Right lobe of liver (tissue), 6 donors: Measurements from ENCODE around the gene SALL3. TPM values are rescaled to one million over a fixed set of nuclear protein-coding genes. Genes with fewer than 3 reads are reported as not detected.

Experiments
- ATAC-seq, 4 donors: fragments of 200-7000 bp; cut with Tn5 transposase; one replicate each; pipeline ENCODE4 v1.9.1; 2020; ENCODE audit warnings: mild to moderate bottlenecking in 4 of 4, moderate library complexity in 4 of 4
- DNase-seq, 3 donors: peaks; one replicate each; pipeline ENCODE4 v3.0.0-alpha.2; 2020
- H3K27ac ChIP-seq, 3 donors: fragments of 200-600 bp; one replicate each; pipeline ENCODE4 v1.8.0; 2022
- H3K27me3 ChIP-seq, 2 donors: fragments of 200-600 bp; one replicate each; pipeline ENCODE4 v1.8.0; 2022
- H3K36me3 ChIP-seq, 4 donors: fragments of 200-600 bp; sonication (generic) in 1 of 4; one replicate each; pipeline versions ENCODE4 v1.5.1 to v1.8.0; 2017 to 2022; ENCODE audit warnings: control low read depth in 1 of 4
- H3K4me1 ChIP-seq, 4 donors: fragments of 200-600 bp; sonication (generic) in 1 of 4; one replicate each; pipeline versions ENCODE4 v1.5.1 to v1.8.0; 2017 to 2022; ENCODE audit warnings: control low read depth in 1 of 4
- H3K4me3 ChIP-seq, 3 donors: fragments of 200-600 bp; one replicate each; pipeline ENCODE4 v1.8.0; 2022
- H3K9me3 ChIP-seq, 4 donors: fragments of 200-600 bp; sonication (generic) in 1 of 4; one replicate each; pipeline versions ENCODE4 v1.5.1 to v1.8.0; 2017 to 2022; ENCODE audit warnings: control low read depth in 1 of 4
- CTCF ChIP-seq, 4 donors: fragments of 200-600 bp in 3 of 4; fragments of 450-650 bp in 1 of 4; IDR thresholded peaks; one replicate each; pipeline versions ENCODE4 v1.5.1 to v1.8.0; 2016 to 2022; ENCODE audit warnings: antibody characterized with exemption in 4 of 4, mild to moderate bottlenecking in 2 of 4
- POLR2A ChIP-seq: fragments of 450-650 bp; IDR thresholded peaks from one replicate; pipeline ENCODE4 v1.6.1; 2017; ENCODE audit warnings: antibody characterized with exemption, mild to moderate bottlenecking
- WGBS: methylation state at CpG from one replicate; pipeline ENCODE4 v1.1.6; 2018; ENCODE audit warnings: low coverage, low lambda C conversion rate; ENCODE audit not compliant: insufficient coverage; ENCODE audit errors: missing lambda C conversion rate; 5-methylcytosine and 5-hydroxymethylcytosine counted together
- intact Hi-C, 2 donors: fragments of 100-400 bp; cut with DNase I; formaldehyde crosslinking; loops; one replicate each; pipeline versions ENCODE4 v1.11.2 to v1.14.1; 2022
- total RNA-seq, 6 experiments: library from RNA; depleted of rRNA in 2 of 6; stranded (reverse); fragments of >200 nt in 2 of 6; fragmentation: NEBNext Ultra II Directional in 3 of 6; extraction: Animal tissue kit (Norgen Biotek cat#: 25700) in 3 of 6; gene quantifications; one replicate each; pipeline versions ENCODE4 v1.1.0 to v1.2.4, GENCODE V29; 2016 to 2023
- donor health status: DM: no; HTN: yes; CAD: no.
- donor health status: DM: no; HTN: no; CAD: no.
- donor health status: DM: no; HTN: no; CAD: no.
- donor health status: DM: no; HTN: yes; CAD: no.
- donor health status: DM: no; HTN: yes; CAD: no.

SALL3 gene
- total RNA-seq, 6 experiments from 2014 or later = not detected

DNA sequence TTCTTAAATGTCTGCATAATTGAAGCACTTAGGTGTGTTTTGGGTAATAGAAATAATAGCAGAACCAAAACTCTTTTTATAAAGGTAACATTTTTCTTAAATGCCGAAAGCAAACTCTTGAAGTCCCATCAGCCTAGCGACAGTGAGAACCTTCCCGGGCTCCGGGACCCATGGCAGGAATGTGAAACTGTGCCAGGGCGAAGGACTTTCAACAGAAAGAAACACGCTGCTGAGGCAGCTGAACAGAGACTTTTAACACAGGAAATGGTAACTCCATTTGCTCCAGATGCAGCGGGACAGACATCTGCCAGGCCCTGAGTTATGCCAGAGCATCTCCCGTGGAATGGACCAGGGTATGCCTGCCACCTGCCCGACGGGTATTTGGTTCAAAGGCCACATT lies 34.3 kb downstream of the SALL3 start:
- 84% methylated on average over 7 of the region's 10 CpGs for WGBS
- H3K36me3 ChIP-seq = no peaks in the 10 kb centered on the region
- no peaks in the 10 kb centered on the region for H3K9me3 ChIP-seq
- no peak overlapping the region for H3K27ac ChIP-seq
- TF ChIP-seq POLR2A (no peak), CTCF (IDR thresholded peaks at IDR 0.05) (no peak)
- H3K27me3 ChIP-seq = no peaks in the 10 kb centered on the region
- no peak overlapping the region for H3K4me3 ChIP-seq
- ATAC-seq (no peak), DNase-seq (no peak)
- intact Hi-C loops = no loop called here
- H3K4me1 ChIP-seq = no peaks in the 10 kb centered on the region

- Histone ChIP-seq H3K9me3 (no peaks in the 10 kb centered on the region), H3K4me3 (no peak overlapping the region), H3K36me3 (no peaks in the 10 kb centered on the region), H3K4me1 (no peaks in the 10 kb centered on the region), H3K27me3 (no peaks in the 10 kb centered on the region), H3K27ac (no peak overlapping the region)
- ATAC-seq (peak in 1 of 4 donors; percentile 26), DNase-seq (no peak)
- TF ChIP-seq CTCF (IDR thresholded peaks at IDR 0.05) (no peak), POLR2A (no peak)
- 84% methylated on average over 4 of the region's 12 CpGs for WGBS
- intact Hi-C loops = no loop called here
Measured at GRCh38 chr18:79018911-79019310, 39.3 kb downstream of the SALL3 start.

- H3K36me3 ChIP-seq = no peaks in the 10 kb centered on the region
- H3K4me1 ChIP-seq = no peaks in the 10 kb centered on the region
- no peaks in the 10 kb centered on the region for H3K27me3 ChIP-seq
- TF ChIP-seq POLR2A (no peak), CTCF (IDR thresholded peaks at IDR 0.05) (no peak)
- intact Hi-C loops = no loop called here
- H3K4me3 ChIP-seq = no peak overlapping the region
- whole genome bisulfite sequencing = 70% methylated on average over 7 of the region's 7 CpGs
- no peak for DNase-seq
- no peak overlapping the region for H3K27ac ChIP-seq
- no peaks in the 10 kb centered on the region for H3K9me3 ChIP-seq
- ATAC-seq = no peak
Measured at GRCh38 chr18:79019881-79020280, 40.3 kb downstream of the SALL3 start.

GRCh38 chr18:79022603-79023002 lies 43.0 kb downstream of the SALL3 start:
- 91% methylated on average over 14 of the region's 25 CpGs for WGBS
- Histone ChIP-seq H3K27ac (no peak overlapping the region), H3K9me3 (no peaks in the 10 kb centered on the region), H3K27me3 (no peaks in the 10 kb centered on the region), H3K4me1 (no peaks in the 10 kb centered on the region), H3K4me3 (no peak overlapping the region), H3K36me3 (no peaks in the 10 kb centered on the region)
- TF ChIP-seq POLR2A (no peak), CTCF (IDR thresholded peaks at IDR 0.05) (no peak)
- intact Hi-C loops = no loop called here
- DNase-seq = no peak
- no peak for ATAC-seq

GRCh38 chr18:79026491-79026890 lies 46.9 kb downstream of the SALL3 start:
- no peak for DNase-seq
- H3K9me3 ChIP-seq = no peaks in the 10 kb centered on the region
- H3K27me3 ChIP-seq = no peaks in the 10 kb centered on the region
- H3K4me1 ChIP-seq = no peaks in the 10 kb centered on the region
- no peaks in the 10 kb centered on the region for H3K36me3 ChIP-seq
- no peak for TF ChIP-seq CTCF (IDR thresholded peaks at IDR 0.05)
- no peak for TF ChIP-seq POLR2A
- no peak overlapping the region for H3K27ac ChIP-seq
- 28% methylated on average over 5 of the region's 5 CpGs for WGBS
- no peak for ATAC-seq
- intact Hi-C loops = no loop called here
- H3K4me3 ChIP-seq = no peak overlapping the region
